Activated CD8-positive, alpha-beta memory T cell treated with anti-CD3 and anti-CD28 coated beads, Interleukin-2, amount 50 U/mL, for 1 hour (primary cell): ENCODE measurements around the gene FOXN3.
"Not testable (repeated sequence)": the region's sequence is repeated elsewhere in the genome, so short reads cannot be mapped to it uniquely, and the experiment has no call there.

Experiments used
- DNase-seq: peaks from one replicate; pipeline ENCODE4 v3.0.0-alpha.2; 2020; ENCODE audit errors: extremely low read depth

The FOXN3 gene

DNA sequence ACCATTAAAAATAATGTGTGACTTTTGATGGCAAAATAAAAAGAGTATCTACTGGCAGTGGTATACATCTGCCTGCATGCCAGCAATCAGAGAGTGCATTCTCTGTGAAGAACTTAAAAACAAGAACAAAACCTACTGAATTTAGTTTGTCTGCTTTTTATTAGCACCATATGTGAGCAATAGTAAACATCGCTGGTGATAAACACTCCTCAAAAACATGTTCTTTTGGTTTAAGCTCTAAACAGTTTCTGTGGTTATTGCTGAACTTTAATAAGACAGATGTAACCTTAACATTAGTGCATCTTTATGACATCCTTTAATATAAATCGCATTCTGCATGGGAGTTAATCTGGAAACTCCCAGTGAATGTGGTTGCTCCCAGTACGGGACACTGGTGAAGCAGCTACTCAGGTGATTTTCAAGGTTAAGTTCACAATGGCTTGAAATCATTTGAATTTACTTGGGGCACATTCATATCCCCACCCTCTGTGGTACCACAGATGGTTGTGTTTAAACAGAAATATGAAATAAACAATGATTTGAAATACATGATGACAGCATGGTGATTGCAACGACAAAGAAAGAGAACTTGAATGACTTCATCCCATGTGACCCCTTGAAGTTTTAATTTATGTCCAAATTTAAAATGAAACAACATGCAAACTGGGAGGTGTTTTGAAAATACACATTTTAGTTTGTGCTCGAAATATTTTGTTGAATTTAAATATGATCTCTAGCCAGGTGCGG is 285.9 kb downstream of the FOXN3 start:
- no peak for DNase-seq

- no peak for DNase-seq
Observed at GRCh38 chr14:89129570-89129969, 287.5 kb downstream of the FOXN3 start.

- DNase-seq, result no peak
Observed at GRCh38 chr14:89128311-89129026, 288.6 kb downstream of the FOXN3 start.

DNA sequence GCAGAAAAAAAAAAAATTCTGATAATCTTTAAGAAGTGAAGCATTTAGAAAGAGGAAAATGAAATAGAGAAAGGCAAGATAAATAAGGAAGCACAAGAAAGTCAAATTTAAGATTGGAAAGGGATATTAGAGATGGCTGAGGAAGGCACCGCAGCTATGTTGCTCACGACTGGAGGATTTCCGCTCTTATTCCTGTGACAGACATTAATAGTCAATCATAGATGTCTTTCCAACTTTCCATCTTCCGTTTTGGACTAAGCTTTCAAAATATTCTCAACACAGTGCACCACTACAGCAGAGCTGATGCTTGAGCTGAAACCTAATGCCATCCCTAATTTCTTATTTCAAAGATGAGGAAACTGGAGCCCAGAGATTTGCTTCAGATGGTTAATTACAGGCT is 290.6 kb downstream of the FOXN3 start:
- no peak for DNase-seq

- DNase-seq, result no peak
Observed at GRCh38 chr14:89125216-89125615, 291.8 kb downstream of the FOXN3 start.

GRCh38 chr14:89123851-89124250 is 293.2 kb downstream of the FOXN3 start:
- no peak for DNase-seq

GRCh38 chr14:89123215-89123614 is 293.8 kb downstream of the FOXN3 start:
- DNase-seq, result no peak

GRCh38 chr14:89121968-89122620 is 294.9 kb downstream of the FOXN3 start:
- DNase-seq, result no peak

- DNase-seq, result no peak
Observed at GRCh38 chr14:89117012-89117411, 300.0 kb downstream of the FOXN3 start.

DNA sequence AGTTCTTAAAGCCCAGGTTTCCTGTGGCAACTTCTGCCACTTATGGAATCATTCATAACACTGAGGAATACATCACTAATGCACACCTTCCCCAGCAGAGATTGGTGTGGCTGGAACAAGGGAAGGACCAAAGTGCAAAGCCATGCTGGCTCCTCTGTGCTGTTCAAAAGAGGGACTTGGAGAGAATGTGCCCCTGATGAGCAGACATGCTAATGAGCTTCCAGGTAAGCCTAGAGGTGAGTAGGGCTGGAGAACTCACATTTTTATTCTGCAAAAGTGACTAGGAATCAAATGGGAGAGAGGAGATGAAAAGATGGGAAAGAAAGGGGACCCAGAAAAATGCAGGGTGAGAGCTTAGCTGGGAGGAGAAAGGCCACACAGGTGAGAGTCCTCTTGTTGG is 302.9 kb downstream of the FOXN3 start:
- DNase-seq, result no peak

- DNase-seq, result no peak
Observed at GRCh38 chr14:89112720-89113119, 304.3 kb downstream of the FOXN3 start.

GRCh38 chr14:89111766-89112543 is 305.1 kb downstream of the FOXN3 start:
- DNase-seq, result not testable (repeated sequence)

- not testable (repeated sequence) for DNase-seq
Observed at GRCh38 chr14:89111232-89111631, 305.8 kb downstream of the FOXN3 start.

DNA sequence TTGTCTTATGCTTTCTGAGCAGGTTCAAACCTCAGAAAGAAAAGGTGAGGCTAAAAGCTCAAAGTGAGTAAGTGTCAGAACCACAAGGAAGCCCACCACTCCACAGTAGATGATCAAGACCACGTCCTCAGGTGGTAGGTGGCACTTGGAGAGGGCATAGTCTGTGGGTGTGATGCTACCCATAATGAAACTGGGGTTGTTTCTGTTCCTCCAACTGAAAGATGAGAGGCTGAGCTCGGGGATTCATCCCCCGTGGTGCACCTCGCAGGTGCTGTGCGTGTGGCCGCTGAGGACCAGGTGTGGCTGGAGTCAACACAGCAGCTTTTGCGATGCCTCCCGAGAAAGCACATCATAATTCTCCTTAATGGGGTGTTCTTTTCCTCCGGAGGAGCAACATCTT is 306.9 kb downstream of the FOXN3 start:
- no peak for DNase-seq

DNA sequence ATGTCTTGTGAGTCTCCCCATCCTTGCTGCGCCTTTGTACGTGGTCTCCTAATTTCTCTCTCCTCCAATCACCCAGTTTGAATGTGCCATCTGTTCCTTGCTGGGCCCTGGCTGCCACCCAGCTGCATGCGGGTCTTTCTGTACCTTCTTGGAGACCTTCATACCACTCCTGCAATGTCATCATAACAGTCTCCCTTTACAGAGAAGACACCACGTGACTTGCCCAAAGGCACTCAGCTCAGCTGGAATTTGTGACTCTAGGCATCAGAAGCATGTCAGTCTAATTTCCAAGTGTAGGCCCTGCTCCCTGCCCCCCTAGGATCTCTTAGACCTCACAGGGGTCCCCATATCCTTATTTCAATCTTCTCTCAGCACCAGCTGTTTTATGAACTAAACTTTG is 308.4 kb downstream of the FOXN3 start:
- no peak for DNase-seq

GRCh38 chr14:89107626-89108025 is 309.4 kb downstream of the FOXN3 start:
- no peak for DNase-seq
